Gastroesophageal sphincter (tissue), 4 donors: ENCODE results near the gene PARD3. TPM values are rescaled to one million over a fixed set of nuclear protein-coding genes. Genes with fewer than 3 reads are reported as not detected.

ENCODE experiments used
- ATAC-seq: fragments of 150-250 bp; one replicate; pipeline ENCODE4 v1.9.1; 2016; ENCODE audit warnings: mild to moderate bottlenecking, moderate library complexity
- H3K27ac ChIP-seq, 4 donors: fragments of 200-600 bp; sonication (generic) in 3 of 4; 1 replicate in 3 of 4; 2 replicates in 1 of 4; pipeline ENCODE4 v1.5.1; 2016 to 2019
- H3K27me3 ChIP-seq: fragments of 200-600 bp; sonication (generic); one replicate; pipeline ENCODE4 v1.5.1; 2019
- H3K36me3 ChIP-seq, 2 donors: fragments of 200-600 bp; sonication (generic); one replicate each; pipeline ENCODE4 v1.5.1; 2019; ENCODE audit warnings: control low read depth in 1 of 2
- H3K4me1 ChIP-seq, 3 donors: fragments of 200-600 bp; sonication (generic); 1 replicate in 2 of 3; 2 replicates in 1 of 3; pipeline ENCODE4 v1.5.1; 2016 to 2019; ENCODE audit warnings: control low read depth in 2 of 3
- H3K4me3 ChIP-seq, 2 donors: fragments of 200-600 bp; sonication (generic); one replicate each; pipeline ENCODE4 v1.5.1; 2019; ENCODE audit warnings: mild to moderate bottlenecking in 1 of 2, moderate library complexity in 1 of 2
- H3K9me3 ChIP-seq, 3 donors: fragments of 200-600 bp; sonication (generic); one replicate each; pipeline ENCODE4 v1.5.1; 2017 to 2019; ENCODE audit warnings: control low read depth in 2 of 3
- CTCF ChIP-seq, 4 experiments: fragments of 200-600 bp in 2 of 4; fragments of 450-650 bp in 2 of 4; sonication (generic) in 1 of 4; IDR thresholded peaks; one replicate each; pipeline ENCODE4 v1.5.1; 2017 to 2019; ENCODE audit warnings: antibody characterized with exemption in 4 of 4, mild to moderate bottlenecking in 2 of 4, moderate library complexity in 2 of 4
- EP300 ChIP-seq: sonication (generic); formaldehyde crosslinking; IDR thresholded peaks from one replicate; pipeline ENCODE4 v1.6.1; 2017; ENCODE audit warnings: antibody characterized with exemption, mild to moderate bottlenecking
- POLR2A ChIP-seq, 2 donors: fragments of 450-650 bp; IDR thresholded peaks; one replicate each; pipeline ENCODE4 v1.6.1; 2017; ENCODE audit warnings: antibody characterized with exemption in 2 of 2, mild to moderate bottlenecking in 2 of 2, moderate library complexity in 1 of 2
- POLR2AphosphoS5 ChIP-seq: sonication (generic); formaldehyde crosslinking; IDR thresholded peaks from one replicate; pipeline ENCODE4 v1.6.1; 2017; ENCODE audit warnings: antibody characterized with exemption
- WGBS, 2 donors: methylation state at CpG; one replicate each; pipeline ENCODE4 v1.1.5; 2018; ENCODE audit warnings: low coverage in 1 of 2; 5-methylcytosine and 5-hydroxymethylcytosine counted together
- total RNA-seq, 4 donors: library from RNA; depleted of rRNA; stranded (reverse); fragments of >200 nt; gene quantifications; one replicate each; pipeline ENCODE4 v1.1.0, GENCODE V29; 2016

Gene PARD3
- total RNA-seq, 4 donors from 2014 or later, result 101 to 127 (median 115) TPM

GRCh38 chr10:34488476-34489130 lies 326.5 kb downstream of the PARD3 start:
- 100% methylated on average over 1 to 3 of the region's 22 CpGs for WGBS, 2 donors
- ATAC-seq, result no peak
- peaks cover 0 to 23% (median 0%) of the 10 kb centered on the region in 3 donors for H3K4me1 ChIP-seq
- TF ChIP-seq POLR2AphosphoS5, result no peak
- no peak for TF ChIP-seq EP300
- TF ChIP-seq CTCF (IDR thresholded peaks at IDR 0.05), result no peak
- no peak for TF ChIP-seq POLR2A (IDR thresholded peaks at IDR 0.05)
- H3K27me3 ChIP-seq, result no peaks in the 10 kb centered on the region
- H3K36me3 ChIP-seq, result no peaks in the 10 kb centered on the region
- H3K27ac ChIP-seq, result no peak overlapping the region
- H3K4me3 ChIP-seq, result no peak overlapping the region
- H3K9me3 ChIP-seq, result no peaks in the 10 kb centered on the region

DNA sequence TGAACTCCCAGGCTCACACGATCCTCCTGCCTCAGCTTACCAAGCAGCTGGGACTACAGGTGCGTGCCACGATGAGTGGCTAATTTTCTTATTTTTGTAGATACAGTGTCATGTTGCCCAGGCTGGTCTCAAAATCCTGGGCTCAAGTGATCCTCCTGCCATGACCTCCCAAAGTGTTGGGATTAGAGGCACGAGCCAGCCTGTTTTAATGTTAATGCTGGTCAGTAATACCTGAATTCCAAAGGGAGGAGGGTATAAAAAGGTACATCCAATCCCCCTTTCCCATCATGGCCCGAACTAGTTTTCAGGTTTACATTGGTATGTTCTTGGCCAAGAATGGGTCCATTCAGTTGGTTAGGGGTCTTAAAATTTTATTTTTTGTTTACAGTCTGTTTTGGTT lies 329.1 kb downstream of the PARD3 start:
- TF ChIP-seq EP300 (no peak), CTCF (IDR thresholded peaks at IDR 0.05) (no peak), POLR2A (IDR thresholded peaks at IDR 0.05) (no peak), POLR2AphosphoS5 (no peak)
- ATAC-seq, result no peak
- 98% methylated on average over 5 of the region's 5 CpGs; no CpG with 5 or more reads in 1 of the 2 donors for WGBS, 2 donors

GRCh38 chr10:34484164-34484563 lies 330.9 kb downstream of the PARD3 start:
- no peak overlapping the region for H3K4me3 ChIP-seq
- 87 to 96% methylated on average over 4 of the region's 4 CpGs for WGBS, 2 donors
- no peaks in the 10 kb centered on the region for H3K36me3 ChIP-seq
- no peaks in the 10 kb centered on the region for H3K9me3 ChIP-seq
- TF ChIP-seq POLR2AphosphoS5 (no peak), EP300 (no peak), CTCF (IDR thresholded peaks at IDR 0.05) (no peak), POLR2A (IDR thresholded peaks at IDR 0.05) (no peak)
- H3K4me1 ChIP-seq, result no peaks in the 10 kb centered on the region
- H3K27ac ChIP-seq, result no peak overlapping the region
- H3K27me3 ChIP-seq, result no peaks in the 10 kb centered on the region
- ATAC-seq, result no peak

More for the DNA sequence above, 329.1 kb downstream of the PARD3 start:
- no peak overlapping the region for H3K4me3 ChIP-seq
- H3K9me3 ChIP-seq, result no peaks in the 10 kb centered on the region
- H3K4me1 ChIP-seq, result peaks cover 0 to 12% (median 0%) of the 10 kb centered on the region in 3 donors
- H3K27me3 ChIP-seq, result no peaks in the 10 kb centered on the region
- no peaks in the 10 kb centered on the region for H3K36me3 ChIP-seq
- no peak overlapping the region for H3K27ac ChIP-seq

GRCh38 chr10:34480345-34480744 lies 334.8 kb downstream of the PARD3 start:
- Histone ChIP-seq H3K27me3 (no peaks in the 10 kb centered on the region), H3K9me3 (no peaks in the 10 kb centered on the region), H3K27ac (no peak overlapping the region), H3K36me3 (no peaks in the 10 kb centered on the region), H3K4me3 (no peak overlapping the region), H3K4me1 (peaks cover 0 to 4% (median 0%) of the 10 kb centered on the region in 3 donors)
- no peak for TF ChIP-seq EP300
- no peak for TF ChIP-seq POLR2AphosphoS5
- TF ChIP-seq POLR2A (IDR thresholded peaks at IDR 0.05), result no peak
- no peak for TF ChIP-seq CTCF (IDR thresholded peaks at IDR 0.05)
- 82 to 95% methylated on average over 2 to 4 of the region's 4 CpGs for WGBS, 2 donors
- no peak for ATAC-seq

DNA sequence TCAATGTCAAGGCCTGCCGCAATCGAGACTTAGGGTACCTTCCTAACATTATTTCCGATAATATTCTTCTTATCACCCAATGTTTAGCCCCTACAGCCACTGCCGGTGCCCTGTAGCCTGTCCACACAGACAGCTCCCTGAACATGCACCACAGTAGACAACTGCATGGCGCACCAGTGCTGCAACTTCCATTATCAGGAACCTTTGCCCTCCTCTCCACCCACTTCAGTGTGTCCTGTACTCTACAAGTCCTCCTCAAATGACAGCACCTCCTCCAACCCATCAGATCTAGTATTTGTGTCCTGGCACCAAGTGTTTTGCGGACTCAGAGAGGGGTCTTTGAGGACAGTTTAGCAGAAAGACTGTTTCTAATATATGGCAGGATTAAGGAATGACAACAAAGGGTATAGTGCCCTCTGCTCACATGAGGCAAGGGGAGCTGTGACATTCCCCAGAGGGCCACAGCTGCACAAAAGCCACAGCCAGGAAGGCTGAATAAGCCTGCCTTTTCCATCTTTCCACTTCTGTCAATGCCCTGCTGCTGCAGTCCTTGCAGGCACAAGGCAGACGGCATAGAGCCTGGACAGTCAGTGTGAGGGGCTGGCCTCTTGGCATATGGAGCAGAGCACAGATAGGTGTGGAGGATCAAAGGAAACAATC lies 335.4 kb downstream of the PARD3 start:
- 88 to 90% methylated on average over 5 to 6 of the region's 7 CpGs for WGBS, 2 donors
- no peak for TF ChIP-seq CTCF (IDR thresholded peaks at IDR 0.05)
- no peaks in the 10 kb centered on the region for H3K9me3 ChIP-seq
- no peak overlapping the region for H3K4me3 ChIP-seq
- H3K27me3 ChIP-seq, result no peaks in the 10 kb centered on the region
- ATAC-seq, result no peak
- no peaks in the 10 kb centered on the region for H3K36me3 ChIP-seq
- peaks cover 0 to 4% (median 0%) of the 10 kb centered on the region in 3 donors for H3K4me1 ChIP-seq
- H3K27ac ChIP-seq, result no peak overlapping the region
